Spleen (tissue), 7 donors: Measurements from ENCODE around the gene UNC13B.

ENCODE experiments used
- CTCF ChIP-seq, 11 experiments: fragments of 200-600 bp in 7 of 11; fragments of 450-650 bp in 4 of 11; sonication (generic) in 4 of 11; IDR thresholded peaks in 8 of 11; conservative IDR thresholded peaks in 3 of 11; 1 replicate in 7 of 11; 2 replicates in 4 of 11; pipeline versions ENCODE4 v1.4.0 to v1.8.0; 2016 to 2021; ENCODE audit warnings: antibody characterized with exemption in 11 of 11, inconsistent platforms in 4 of 11, mild to moderate bottlenecking in 1 of 11
- POLR2A ChIP-seq, 3 donors: fragments of 450-650 bp; IDR thresholded peaks; one replicate each; pipeline ENCODE4 v1.5.1; 2017; ENCODE audit warnings: antibody characterized with exemption in 3 of 3, mild to moderate bottlenecking in 1 of 3
- POLR2AphosphoS5 ChIP-seq, 3 donors: sonication (generic); formaldehyde crosslinking; IDR thresholded peaks; one replicate each; pipeline ENCODE4 v1.5.1; 2017; ENCODE audit warnings: antibody characterized with exemption in 3 of 3
- donor health status: DM: no; HTN: no; CAD: no; lungs with moderate emphysema.
- donor health status: DM: no; HTN: no; CAD: no.
- donor health status: DM: no; HTN: no; CAD: no.

- no peak for TF ChIP-seq CTCF (IDR thresholded peaks at IDR 0.05 in 8 of 11, conservative IDR thresholded peaks at IDR 0.05 in 3 of 11)
- TF ChIP-seq POLR2A (IDR thresholded peaks at IDR 0.05) = no peak
- TF ChIP-seq POLR2AphosphoS5 (IDR thresholded peaks at IDR 0.05) = no peak
Measured at GRCh38 chr9:35370241-35370640, 208.4 kb downstream of the UNC13B start.
